Measurements from ENCODE around the gene UBE2Z. TPM values are rescaled to one million over a fixed set of nuclear protein-coding genes. Genes with fewer than 3 reads are reported as not detected.

The UBE2Z gene
- total and polyA plus RNA-seq, 2 of the 13 experiments (the other 11 are each of a cell fraction or from before 2014, with no cell fraction given): 63.2 to 122 TPM

DNA sequence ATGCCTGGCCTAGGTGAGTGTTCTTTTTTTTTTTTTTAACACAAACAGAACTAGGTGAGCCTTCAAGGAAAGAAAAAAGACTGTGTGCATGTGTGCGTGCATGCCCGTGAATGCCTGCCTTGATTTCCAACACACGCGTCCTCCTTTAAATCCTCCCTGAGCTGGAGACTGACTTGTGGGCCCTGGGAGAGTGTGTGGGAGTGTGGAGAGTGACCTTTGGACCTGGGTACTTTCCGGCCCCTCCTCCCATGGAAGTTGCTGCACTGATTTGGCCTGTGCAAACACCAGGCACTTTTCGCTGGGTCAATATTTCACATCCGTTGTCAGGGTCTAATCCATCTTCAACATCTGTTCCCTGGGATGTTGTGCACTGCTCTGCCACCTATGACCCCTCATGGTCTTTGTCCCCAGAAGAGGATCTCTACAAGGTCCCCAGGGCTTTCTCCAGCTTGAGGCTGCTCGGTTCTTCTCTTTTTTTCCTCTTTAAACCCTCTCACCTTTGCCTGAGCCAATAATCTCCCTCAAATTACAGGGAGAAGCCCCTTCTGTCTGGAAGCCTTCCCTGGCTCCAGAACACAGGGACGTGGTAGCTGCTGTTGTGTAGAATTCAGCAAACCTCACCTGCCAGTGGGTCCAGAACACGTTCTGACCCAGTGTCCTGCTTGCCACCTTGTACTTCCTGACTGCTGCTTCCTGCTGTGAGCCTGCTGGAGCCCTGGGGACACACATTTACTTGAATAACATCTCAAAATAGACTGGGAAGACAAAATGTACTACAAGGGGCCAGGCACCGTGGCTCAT is 36.5 kb upstream of the UBE2Z start (continued):
- TF ChIP-seq ZSCAN12 (CRISPR knock-in tag; IDR thresholded peaks at IDR 0.05) (no peak), ZNF20 (CRISPR knock-in tag; IDR thresholded peaks at IDR 0.05) (no peak), ZNF644 (CRISPR knock-in tag; IDR thresholded peaks at IDR 0.05; ENCODE audit: low read depth) (peak; percentile 95), MATR3 (CRISPR knock-in tag; IDR thresholded peaks at IDR 0.05) (no peak), GATAD1 (CRISPR knock-in tag; IDR thresholded peaks at IDR 0.05) (peak; percentile 81), KLF15 (CRISPR knock-in tag; IDR thresholded peaks at IDR 0.05; ENCODE audit: borderline replicate concordance) (peak; percentile 73; the same call in 1 of the 2 replicates), ZNF792 (CRISPR knock-in tag; IDR thresholded peaks at IDR 0.05) (peak; percentile 96), ZBTB21 (CRISPR knock-in tag; IDR thresholded peaks at IDR 0.05) (no peak), REXO4 (CRISPR knock-in tag; IDR thresholded peaks at IDR 0.05; ENCODE audit: borderline replicate concordance) (no peak), TSC22D2 (CRISPR knock-in tag; IDR thresholded peaks at IDR 0.05; ENCODE audit: borderline replicate concordance) (peak; percentile 82; the same call in 1 of the 2 replicates), FIP1L1 (IDR thresholded peaks at IDR 0.05; ENCODE audit: borderline replicate concordance, insufficient read depth, low read depth, low read length) (no peak), TBL1XR1 (IDR thresholded peaks at IDR 0.05; ENCODE audit: borderline replicate concordance, low read length, partially characterized antibody) (peak; percentile 77), ZFAT (CRISPR knock-in tag; conservative IDR thresholded peaks at IDR 0.05) (no peak), ZNF607 (CRISPR knock-in tag; IDR thresholded peaks at IDR 0.05; ENCODE audit: borderline replicate concordance) (peak; percentile 87), RFX5 (IDR thresholded peaks at IDR 0.05; ENCODE audit: low read depth, low read length) (0 out of 2 replicates have a peak, but pooled peaks have one; percentile 21), BORCS8-MEF2B (CRISPR knock-in tag; IDR thresholded peaks at IDR 0.05) (peak; percentile 87), ZMYM2 (CRISPR knock-in tag; IDR thresholded peaks at IDR 0.05) (peak; percentile 94), ATRX (CRISPR knock-in tag; IDR thresholded peaks at IDR 0.05; ENCODE audit: borderline replicate concordance) (no peak), ONECUT2 (CRISPR knock-in tag; IDR thresholded peaks at IDR 0.05) (peak; percentile 97), ZNF530 (CRISPR knock-in tag; IDR thresholded peaks at IDR 0.05; ENCODE audit: low read depth) (no peak), AHR (CRISPR knock-in tag; IDR thresholded peaks at IDR 0.05) (peak; percentile 79; the same call in 1 of the 2 replicates)
- TF ChIP-seq, protein P1, sequence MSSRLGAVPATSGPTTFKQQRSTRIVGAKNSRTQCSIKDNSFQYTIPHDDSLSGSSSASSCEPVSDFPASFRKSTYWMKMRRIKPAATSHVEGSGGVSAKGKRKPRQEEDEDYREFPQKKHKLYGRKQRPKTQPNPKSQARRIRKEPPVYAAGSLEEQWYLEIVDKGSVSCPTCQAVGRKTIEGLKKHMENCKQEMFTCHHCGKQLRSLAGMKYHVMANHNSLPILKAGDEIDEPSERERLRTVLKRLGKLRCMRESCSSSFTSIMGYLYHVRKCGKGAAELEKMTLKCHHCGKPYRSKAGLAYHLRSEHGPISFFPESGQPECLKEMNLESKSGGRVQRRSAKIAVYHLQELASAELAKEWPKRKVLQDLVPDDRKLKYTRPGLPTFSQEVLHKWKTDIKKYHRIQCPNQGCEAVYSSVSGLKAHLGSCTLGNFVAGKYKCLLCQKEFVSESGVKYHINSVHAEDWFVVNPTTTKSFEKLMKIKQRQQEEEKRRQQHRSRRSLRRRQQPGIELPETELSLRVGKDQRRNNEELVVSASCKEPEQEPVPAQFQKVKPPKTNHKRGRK (CRISPR knock-in tag; IDR thresholded peaks at IDR 0.05): no peak
- TF ChIP-seq, protein P2, sequence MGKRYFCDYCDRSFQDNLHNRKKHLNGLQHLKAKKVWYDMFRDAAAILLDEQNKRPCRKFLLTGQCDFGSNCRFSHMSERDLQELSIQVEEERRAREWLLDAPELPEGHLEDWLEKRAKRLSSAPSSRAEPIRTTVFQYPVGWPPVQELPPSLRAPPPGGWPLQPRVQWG (CRISPR knock-in tag; IDR thresholded peaks at IDR 0.05; ENCODE audit: borderline replicate concordance, low read depth): no peak
- TF ChIP-seq, protein P3, sequence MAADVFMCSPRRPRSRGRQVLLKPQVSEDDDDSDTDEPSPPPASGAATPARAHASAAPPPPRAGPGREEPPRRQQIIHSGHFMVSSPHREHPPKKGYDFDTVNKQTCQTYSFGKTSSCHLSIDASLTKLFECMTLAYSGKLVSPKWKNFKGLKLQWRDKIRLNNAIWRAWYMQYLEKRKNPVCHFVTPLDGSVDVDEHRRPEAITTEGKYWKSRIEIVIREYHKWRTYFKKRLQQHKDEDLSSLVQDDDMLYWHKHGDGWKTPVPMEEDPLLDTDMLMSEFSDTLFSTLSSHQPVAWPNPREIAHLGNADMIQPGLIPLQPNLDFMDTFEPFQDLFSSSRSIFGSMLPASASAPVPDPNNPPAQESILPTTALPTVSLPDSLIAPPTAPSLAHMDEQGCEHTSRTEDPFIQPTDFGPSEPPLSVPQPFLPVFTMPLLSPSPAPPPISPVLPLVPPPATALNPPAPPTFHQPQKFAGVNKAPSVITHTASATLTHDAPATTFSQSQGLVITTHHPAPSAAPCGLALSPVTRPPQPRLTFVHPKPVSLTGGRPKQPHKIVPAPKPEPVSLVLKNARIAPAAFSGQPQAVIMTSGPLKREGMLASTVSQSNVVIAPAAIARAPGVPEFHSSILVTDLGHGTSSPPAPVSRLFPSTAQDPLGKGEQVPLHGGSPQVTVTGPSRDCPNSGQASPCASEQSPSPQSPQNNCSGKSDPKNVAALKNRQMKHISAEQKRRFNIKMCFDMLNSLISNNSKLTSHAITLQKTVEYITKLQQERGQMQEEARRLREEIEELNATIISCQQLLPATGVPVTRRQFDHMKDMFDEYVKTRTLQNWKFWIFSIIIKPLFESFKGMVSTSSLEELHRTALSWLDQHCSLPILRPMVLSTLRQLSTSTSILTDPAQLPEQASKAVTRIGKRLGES (CRISPR knock-in tag; IDR thresholded peaks at IDR 0.05; ENCODE audit: borderline replicate concordance): no peak
- TF ChIP-seq, protein P4, sequence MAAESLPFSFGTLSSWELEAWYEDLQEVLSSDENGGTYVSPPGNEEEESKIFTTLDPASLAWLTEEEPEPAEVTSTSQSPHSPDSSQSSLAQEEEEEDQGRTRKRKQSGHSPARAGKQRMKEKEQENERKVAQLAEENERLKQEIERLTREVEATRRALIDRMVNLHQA (CRISPR knock-in tag; IDR thresholded peaks at IDR 0.05): no peak
- TF ChIP-seq, protein P5, sequence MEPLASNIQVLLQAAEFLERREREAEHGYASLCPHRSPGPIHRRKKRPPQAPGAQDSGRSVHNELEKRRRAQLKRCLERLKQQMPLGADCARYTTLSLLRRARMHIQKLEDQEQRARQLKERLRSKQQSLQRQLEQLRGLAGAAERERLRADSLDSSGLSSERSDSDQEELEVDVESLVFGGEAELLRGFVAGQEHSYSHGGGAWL (CRISPR knock-in tag; IDR thresholded peaks at IDR 0.05): no peak

Measured in HepG2 (cell line).